K562 (cell line): ENCODE data around the gene GNG11. TPM values are rescaled to one million over a fixed set of nuclear protein-coding genes. Genes with fewer than 3 reads are reported as not detected.

Experiments used
- ADNP ChIP-seq: fragments of 200-800 bp; sonication (Bioruptor generic); IDR thresholded peaks from 2 replicates; pipeline ENCODE4 v1.6.1; 2016; ENCODE audit warnings: missing genetic modification characterization, missing compliant biosample characterization
- BHLHE40 ChIP-seq: IDR thresholded peaks from 2 replicates; pipeline ENCODE4 v1.6.1; 2011; ENCODE audit warnings: low read length, improper control_type of control experiment
- BRF1 ChIP-seq: IDR thresholded peaks from 3 replicates; pipeline ENCODE4 v1.6.1; 2011; ENCODE audit warnings: borderline replicate concordance, mild to moderate bottlenecking; ENCODE audit not compliant: insufficient read length; ENCODE audit errors: extremely low read depth
- CBFA2T3 ChIP-seq: fragments of 450-650 bp; IDR thresholded peaks from 2 replicates; pipeline ENCODE4 v1.6.1; 2017
- DACH1 ChIP-seq: fragments of 450-650 bp; IDR thresholded peaks from 2 replicates; pipeline ENCODE4 v1.6.1; 2018; ENCODE audit not compliant: partially characterized antibody
- FOXK1 ChIP-seq: sonication (generic); formaldehyde crosslinking; IDR thresholded peaks from 2 replicates; pipeline ENCODE4 v1.8.0; 2022; ENCODE audit warnings: missing genetic modification reagents, mild to moderate bottlenecking, borderline replicate concordance
- HDAC2 ChIP-seq: fragments of 450-650 bp; IDR thresholded peaks from 2 replicates; pipeline ENCODE4 v1.6.1; 2016; ENCODE audit warnings: mild to moderate bottlenecking
- KLF16 ChIP-seq: IDR thresholded peaks from 2 replicates; pipeline ENCODE4 v1.6.1; 2016; ENCODE audit warnings: antibody characterized with exemption
- MTA3 ChIP-seq: fragments of 450-650 bp; formaldehyde crosslinking; IDR thresholded peaks from 2 replicates; pipeline ENCODE4 v1.6.1; 2017; ENCODE audit warnings: mild to moderate bottlenecking, borderline replicate concordance
- NCOA2 ChIP-seq, 2 experiments: fragments of 450-650 bp; IDR thresholded peaks; 2 replicates each; pipeline ENCODE4 v1.6.1; 2018; ENCODE audit warnings: mild to moderate bottlenecking in 2 of 2, moderate library complexity in 1 of 2; ENCODE audit not compliant: partially characterized antibody in 2 of 2
- NFE2 ChIP-seq: IDR thresholded peaks from 2 replicates; pipeline ENCODE4 v1.6.1; 2014; ENCODE audit warnings: antibody characterized with exemption, low read depth
- NR2F6 ChIP-seq: fragments of 450-650 bp; formaldehyde crosslinking; IDR thresholded peaks from 2 replicates; pipeline ENCODE4 v1.4.0; 2020; ENCODE audit warnings: mild to moderate bottlenecking
- POLR2AphosphoS2 ChIP-seq: IDR thresholded peaks from 2 replicates; pipeline ENCODE4 v1.6.1; 2012; ENCODE audit warnings: low read length, improper control_type of control experiment
- RB1 ChIP-seq: fragments of 450-650 bp; IDR thresholded peaks from 2 replicates; pipeline ENCODE4 v1.6.1; 2017; ENCODE audit warnings: low read depth, mild to moderate bottlenecking
- RBM17 ChIP-seq: fragments of 200-400 bp; formaldehyde crosslinking; IDR thresholded peaks from 2 replicates; pipeline ENCODE4 v1.6.1; 2017; ENCODE audit warnings: low read depth, mild to moderate bottlenecking, low read length, borderline replicate concordance
- SOX6 ChIP-seq: fragments of 450-650 bp; IDR thresholded peaks from 2 replicates; pipeline ENCODE4 v1.6.1; 2014; ENCODE audit warnings: mild to moderate bottlenecking
- TGIF2 ChIP-seq: sonication (generic); formaldehyde crosslinking; IDR thresholded peaks from 2 replicates; pipeline ENCODE4 v1.8.1; 2022; ENCODE audit warnings: mild to moderate bottlenecking, missing genetic modification reagents, moderate library complexity
- ZNF444 ChIP-seq: fragments of 250-450 bp; sonication (Bioruptor Pico); IDR thresholded peaks from 2 replicates; pipeline ENCODE4 v1.4.0; 2020; ENCODE audit warnings: mild to moderate bottlenecking, moderate library complexity
- ZNF507 ChIP-seq: conservative IDR thresholded peaks from 2 replicates; pipeline ENCODE4 v1.6.1; 2017; ENCODE audit warnings: missing genetic modification characterization, missing compliant biosample characterization
- ZNF764 ChIP-seq: fragments of 250-450 bp; sonication (Bioruptor Pico); IDR thresholded peaks from 2 replicates; pipeline ENCODE4 v1.4.0; 2020; ENCODE audit warnings: low read depth, mild to moderate bottlenecking, moderate library complexity
- polyA plus RNA-seq, 8 experiments: library from polyadenylated mRNA; depleted of rRNA in 4 of 8; stranded (reverse) in 5 of 8; unstranded in 3 of 8; fragments of >200 nt; fragmentation: Nextera tagmentation in 2 of 8; fragmentation: Illumina TruSeq in 1 of 8; extraction: Ambion mirVana in 2 of 8; extraction: Trizol in 1 of 8; gene quantifications; 2 replicates each; pipeline versions ENCODE4 v1.2.1 to v1.2.3, GENCODE V29; 2011 to 2014; ENCODE audit warnings: inconsistent platforms in 1 of 8, missing spikeins in 1 of 8
- total RNA-seq, 7 experiments: library from RNA; depleted of rRNA in 6 of 7; stranded (reverse); fragments of >200 nt in 6 of 7; fragmentation: Illumina TruSeq in 2 of 7; extraction: Trizol in 2 of 7; gene quantifications; 2 replicates each; pipeline versions ENCODE4 v1.2.1 to v1.2.3, GENCODE V29; 2011 to 2021; ENCODE audit warnings: low replicate concordance in 1 of 7
- TF ChIP-seq, protein P1 (sequence below), 2 experiments: fragments of 450-650 bp; conservative IDR thresholded peaks; 2 replicates each; pipeline ENCODE4 v1.6.1; 2017; ENCODE audit warnings: mild to moderate bottlenecking in 2 of 2, moderate library complexity in 2 of 2
- TF ChIP-seq, protein P2 (sequence below): fragments of 450-650 bp; formaldehyde crosslinking; IDR thresholded peaks from 2 replicates; pipeline ENCODE4 v1.4.0; 2022; ENCODE audit warnings: missing genetic modification characterization
- TF ChIP-seq, protein P3 (sequence below): fragments of 450-650 bp; formaldehyde crosslinking; IDR thresholded peaks from 2 replicates; pipeline ENCODE4 v1.4.0; 2020; ENCODE audit warnings: mild to moderate bottlenecking
- TF ChIP-seq, protein P4 (sequence below): fragments of 250-450 bp; sonication (Bioruptor Pico); IDR thresholded peaks from 2 replicates; pipeline ENCODE4 v1.8.0; 2021; ENCODE audit warnings: moderate library complexity, mild to moderate bottlenecking, inconsistent platforms

GNG11 gene
- total and polyA plus RNA-seq, 9 of the 15 experiments (the other 6 are each of a cell fraction or from before 2014, with no cell fraction given) = 0.06 TPM; not detected in 8

DNA sequence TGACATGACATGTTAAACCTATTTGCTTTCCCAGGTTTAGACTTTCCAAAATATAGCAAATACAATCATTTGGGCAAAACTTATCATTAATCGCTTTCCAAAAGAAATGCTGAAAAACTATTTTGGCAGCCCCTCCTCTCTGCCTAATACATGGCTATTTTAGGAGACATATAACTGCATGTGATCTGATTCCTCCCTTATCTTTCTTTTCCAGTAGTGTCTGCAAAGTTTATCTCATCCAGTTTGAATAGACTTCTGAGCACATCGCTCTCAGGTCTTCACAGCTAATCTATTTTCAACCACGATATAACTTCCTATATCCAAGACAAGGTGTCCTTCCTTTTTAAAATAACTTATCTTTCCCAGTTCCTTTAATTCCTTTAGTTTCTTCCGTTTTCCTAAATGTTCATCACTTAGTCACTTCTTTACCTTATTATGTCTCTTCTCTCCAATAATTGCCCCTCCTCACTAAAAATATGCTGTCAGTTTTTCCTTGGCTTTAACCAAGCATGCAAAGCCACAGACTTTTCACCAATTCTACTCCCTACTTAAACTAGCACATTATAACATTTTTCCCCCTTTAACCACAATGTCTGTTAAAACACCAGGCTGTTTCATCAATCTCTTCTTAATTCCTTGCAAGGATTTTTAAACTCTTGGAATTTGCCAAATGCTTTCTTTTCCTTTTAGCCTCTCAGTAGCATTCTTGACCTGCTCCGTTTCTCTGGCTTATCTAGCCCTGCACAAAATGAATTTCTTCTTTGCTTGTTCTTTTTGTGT is 24.4 kb downstream of the GNG11 start (continued):
- no peak for TF ChIP-seq BRF1
- no peak for TF ChIP-seq NR2F6 (CRISPR knock-in tag)
- TF ChIP-seq, protein P1, sequence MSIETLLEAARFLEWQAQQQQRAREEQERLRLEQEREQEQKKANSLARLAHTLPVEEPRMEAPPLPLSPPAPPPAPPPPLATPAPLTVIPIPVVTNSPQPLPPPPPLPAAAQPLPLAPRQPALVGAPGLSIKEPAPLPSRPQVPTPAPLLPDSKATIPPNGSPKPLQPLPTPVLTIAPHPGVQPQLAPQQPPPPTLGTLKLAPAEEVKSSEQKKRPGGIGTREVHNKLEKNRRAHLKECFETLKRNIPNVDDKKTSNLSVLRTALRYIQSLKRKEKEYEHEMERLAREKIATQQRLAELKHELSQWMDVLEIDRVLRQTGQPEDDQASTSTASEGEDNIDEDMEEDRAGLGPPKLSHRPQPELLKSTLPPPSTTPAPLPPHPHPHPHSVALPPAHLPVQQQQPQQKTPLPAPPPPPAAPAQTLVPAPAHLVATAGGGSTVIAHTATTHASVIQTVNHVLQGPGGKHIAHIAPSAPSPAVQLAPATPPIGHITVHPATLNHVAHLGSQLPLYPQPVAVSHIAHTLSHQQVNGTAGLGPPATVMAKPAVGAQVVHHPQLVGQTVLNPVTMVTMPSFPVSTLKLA (conservative IDR thresholded peaks at IDR 0.05) = no peak
- TF ChIP-seq, protein P2, sequence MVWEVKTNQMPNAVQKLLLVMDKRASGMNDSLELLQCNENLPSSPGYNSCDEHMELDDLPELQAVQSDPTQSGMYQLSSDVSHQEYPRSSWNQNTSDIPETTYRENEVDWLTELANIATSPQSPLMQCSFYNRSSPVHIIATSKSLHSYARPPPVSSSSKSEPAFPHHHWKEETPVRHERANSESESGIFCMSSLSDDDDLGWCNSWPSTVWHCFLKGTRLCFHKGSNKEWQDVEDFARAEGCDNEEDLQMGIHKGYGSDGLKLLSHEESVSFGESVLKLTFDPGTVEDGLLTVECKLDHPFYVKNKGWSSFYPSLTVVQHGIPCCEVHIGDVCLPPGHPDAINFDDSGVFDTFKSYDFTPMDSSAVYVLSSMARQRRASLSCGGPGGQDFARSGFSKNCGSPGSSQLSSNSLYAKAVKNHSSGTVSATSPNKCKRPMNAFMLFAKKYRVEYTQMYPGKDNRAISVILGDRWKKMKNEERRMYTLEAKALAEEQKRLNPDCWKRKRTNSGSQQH = no peak
- TF ChIP-seq NFE2 = no peak
- TF ChIP-seq KLF16 = peak; percentile 58
- no peak for TF ChIP-seq ZNF764 (CRISPR knock-in tag)
- no peak for TF ChIP-seq RB1
- no peak for TF ChIP-seq FOXK1 (CRISPR knock-in tag)
- TF ChIP-seq POLR2AphosphoS2 = no peak
- no peak for TF ChIP-seq MTA3
- no peak for TF ChIP-seq BHLHE40
- no peak for TF ChIP-seq TGIF2 (CRISPR knock-in tag)
- TF ChIP-seq NCOA2 (IDR thresholded peaks at IDR 0.05; ENCODE audit: partially characterized antibody in 2 of 2) = no peak
- TF ChIP-seq HDAC2 = no peak
- TF ChIP-seq, protein P3, sequence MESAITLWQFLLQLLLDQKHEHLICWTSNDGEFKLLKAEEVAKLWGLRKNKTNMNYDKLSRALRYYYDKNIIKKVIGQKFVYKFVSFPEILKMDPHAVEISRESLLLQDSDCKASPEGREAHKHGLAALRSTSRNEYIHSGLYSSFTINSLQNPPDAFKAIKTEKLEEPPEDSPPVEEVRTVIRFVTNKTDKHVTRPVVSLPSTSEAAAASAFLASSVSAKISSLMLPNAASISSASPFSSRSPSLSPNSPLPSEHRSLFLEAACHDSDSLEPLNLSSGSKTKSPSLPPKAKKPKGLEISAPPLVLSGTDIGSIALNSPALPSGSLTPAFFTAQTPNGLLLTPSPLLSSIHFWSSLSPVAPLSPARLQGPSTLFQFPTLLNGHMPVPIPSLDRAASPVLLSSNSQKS (CRISPR knock-in tag) = no peak
- TF ChIP-seq, protein P4, sequence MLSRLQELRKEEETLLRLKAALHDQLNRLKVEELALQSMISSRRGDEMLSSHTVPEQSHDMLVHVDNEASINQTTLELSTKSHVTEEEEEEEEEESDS (CRISPR knock-in tag) = no peak
- no peak for TF ChIP-seq ZNF444 (CRISPR knock-in tag)
- peak; percentile 85 for TF ChIP-seq CBFA2T3
- TF ChIP-seq ADNP (tag) = no peak
- 0 out of 2 replicates have a peak, but pooled peaks have one; percentile 48 for TF ChIP-seq SOX6
- TF ChIP-seq DACH1 = no peak
- no peak for TF ChIP-seq RBM17
- TF ChIP-seq ZNF507 (tag) = no peak
